GM12892 (cell line): Measurements from ENCODE around the gene PREX1.

ENCODE experiments used
- POLR2A ChIP-seq: IDR thresholded peaks from 2 replicates; pipeline ENCODE4 v1.6.1; 2011; ENCODE audit warnings: low read depth, low read length, control low read depth
- POLR2AphosphoS5 ChIP-seq: IDR thresholded peaks from 2 replicates; pipeline ENCODE4 v1.6.1; 2011; ENCODE audit warnings: low read depth, low read length, control low read depth
- TAF1 ChIP-seq: IDR thresholded peaks from 2 replicates; pipeline ENCODE4 v1.6.1; 2011; ENCODE audit warnings: low read depth, mild to moderate bottlenecking, control low read depth, low read length, borderline replicate concordance

GRCh38 chr20:48708116-48708515 lies 119.7 kb downstream of the PREX1 start:
- no peak for TF ChIP-seq POLR2A
- TF ChIP-seq POLR2AphosphoS5, result no peak
- no peak for TF ChIP-seq TAF1
